OCI-LY7 (cell line): ENCODE data around the gene MCUB. TPM values are rescaled to one million over a fixed set of nuclear protein-coding genes. Genes with fewer than 3 reads are reported as not detected.

Source experiments
- BruUV-seq: library from RNA; stranded (reverse); fragments of 400-500 nt; replicated peaks from 2 replicates; lab custom pipeline; 2021; lab: Mats Ljungman, UMichigan
- CTCF ChIA-PET: fragments of 300-600 bp; sonication (Branson Sonifier 250); formaldehyde crosslinking; loops from one replicate; lab custom pipeline; 2022; ENCODE audit warnings: antibody characterized with exemption; ENCODE audit not compliant: unreplicated experiment; lab: Charles Lee
- POLR2A ChIA-PET: fragments of 300-600 bp; sonication (Branson Sonifier 250); formaldehyde crosslinking; loops from one replicate; lab custom pipeline; 2022; ENCODE audit warnings: antibody characterized with exemption; lab: Charles Lee
- DNase-seq: peaks from one replicate; pipeline ENCODE4 v3.0.0-alpha.2; 2015; ENCODE audit warnings: low spot score
- H2AFZ ChIP-seq: fragments of 200-600 bp; sonication (generic), shearing (Covaris generic); 2 replicates; pipeline ENCODE4 v1.6.1; 2014; ENCODE audit warnings: mild to moderate bottlenecking, antibody characterized with exemption, low read length, moderate library complexity
- H3K27ac ChIP-seq: fragments of 200-600 bp; sonication (generic); 2 replicates; pipeline ENCODE4 v1.5.1; 2014; ENCODE audit warnings: mixed run types, low read depth, mild to moderate bottlenecking, moderate library complexity, low read length, inconsistent platforms; ENCODE audit not compliant: poor library complexity, severe bottlenecking
- H3K36me3 ChIP-seq: fragments of 200-600 bp; sonication (generic); 2 replicates; pipeline ENCODE4 v1.6.1; 2014; ENCODE audit warnings: mild to moderate bottlenecking, antibody characterized with exemption, low read length, moderate library complexity, mixed read lengths; ENCODE audit not compliant: insufficient read depth
- H3K4me1 ChIP-seq: fragments of 200-600 bp; sonication (generic); 2 replicates; pipeline ENCODE4 v1.5.1; 2014; ENCODE audit warnings: mild to moderate bottlenecking, low read length; ENCODE audit not compliant: insufficient read depth, poor library complexity, severe bottlenecking
- H3K4me2 ChIP-seq: fragments of 200-600 bp; sonication (generic); 2 replicates; pipeline ENCODE4 v1.6.1; 2014; ENCODE audit warnings: mild to moderate bottlenecking, low read length
- H3K4me3 ChIP-seq: fragments of 200-600 bp; sonication (generic); 2 replicates; pipeline ENCODE4 v1.5.1; 2014; ENCODE audit warnings: mild to moderate bottlenecking, low read depth, low read length; ENCODE audit not compliant: poor library complexity, severe bottlenecking
- H3K79me2 ChIP-seq: fragments of 200-600 bp; sonication (generic); 2 replicates; pipeline ENCODE4 v1.6.1; 2016; ENCODE audit warnings: low read depth, mild to moderate bottlenecking, low read length, moderate library complexity, mixed read lengths; ENCODE audit not compliant: insufficient read depth
- H3K9me2 ChIP-seq: fragments of 200-600 bp; sonication (generic); 2 replicates; pipeline ENCODE4 v1.6.1; 2016; ENCODE audit warnings: mild to moderate bottlenecking, low read length, mixed read lengths; ENCODE audit not compliant: insufficient read depth
- H3K9me3 ChIP-seq: fragments of 200-600 bp; sonication (generic); 2 replicates; pipeline ENCODE4 v1.6.1; 2014; ENCODE audit warnings: mild to moderate bottlenecking, mixed run types, low read length, mixed read lengths
- H4K20me1 ChIP-seq: fragments of 200-600 bp; sonication (generic); 2 replicates; pipeline ENCODE4 v1.6.1; 2014; ENCODE audit warnings: mild to moderate bottlenecking, antibody characterized with exemption, low read length, moderate library complexity, mixed read lengths; ENCODE audit not compliant: insufficient read depth
- CTCF ChIP-seq: fragments of 200-600 bp; sonication (generic); conservative IDR thresholded peaks from 2 replicates; pipeline ENCODE4 v1.5.1; 2014; ENCODE audit warnings: mild to moderate bottlenecking, antibody characterized with exemption, low read length, moderate library complexity, mixed read lengths
- EZH2phosphoT487 ChIP-seq: fragments of 200-600 bp; sonication (generic); IDR thresholded peaks from 2 replicates; pipeline ENCODE4 v1.6.1; 2018; ENCODE audit warnings: low read depth, borderline replicate concordance, mild to moderate bottlenecking, mixed run types, antibody characterized with exemption, low read length, moderate library complexity, mixed read lengths
- intact Hi-C: fragments of 100-400 bp; cut with micrococcal nuclease; formaldehyde crosslinking; loops from one replicate; pipeline ENCODE4 v1.10.0; 2022; ENCODE audit not compliant: unreplicated experiment
- total RNA-seq, 2 experiments: library from RNA; depleted of rRNA in 1 of 2; stranded (reverse); fragments of >200 nt in 1 of 2; shearing (Covaris generic) in 1 of 2; gene quantifications; 2 replicates each; pipeline ENCODE4 v1.2.3, GENCODE V29; 2014 to 2022

MCUB gene
- total RNA-seq, 2 experiments from 2014 or later: 40.3 to 64.4 TPM

GRCh38 chr4:109645874-109646710 lies 86.0 kb downstream of the MCUB start:
- Histone ChIP-seq H3K27ac (no peak overlapping the region), H3K4me2 (no peak overlapping the region), H3K4me3 (no peak overlapping the region), H3K4me1 (no peaks in the 10 kb centered on the region), H3K9me3 (peaks cover 21% of the 10 kb centered on the region; the same call in 1 of the 2 replicates), H3K79me2 (peaks cover 12% of the 10 kb centered on the region; the same call in 1 of the 2 replicates), H2AFZ (no peak overlapping the region), H3K36me3 (peaks cover 21% of the 10 kb centered on the region), H3K9me2 (no peaks in the 10 kb centered on the region), H4K20me1 (no peaks in the 10 kb centered on the region)
- BruUV-seq: no TSS peak
- no peak for TF ChIP-seq EZH2phosphoT487
- TF ChIP-seq CTCF: no peak
- DNase-seq: no peak
- ChIA-PET CTCF (no interaction called here), POLR2A (interaction anchor here (0.6 to 1.0 kb wide), 3 partner anchors 20 to 298 kb away, joined by 3 to 5 read pairs (median 4); no protein-coding TSS in a partner anchor)
- intact Hi-C loops: no loop called here

GRCh38 chr4:109648266-109648996 lies 88.4 kb downstream of the MCUB start:
- H2AFZ ChIP-seq: no peak overlapping the region
- TF ChIP-seq CTCF (no peak), EZH2phosphoT487 (no peak)
- H3K27ac ChIP-seq: no peak overlapping the region
- H4K20me1 ChIP-seq: no peaks in the 10 kb centered on the region
- no peak for DNase-seq
- H3K9me2 ChIP-seq: no peaks in the 10 kb centered on the region
- no TSS peak for BruUV-seq
- peaks cover 23% of the 10 kb centered on the region for H3K36me3 ChIP-seq
- H3K4me2 ChIP-seq: no peak overlapping the region
- intact Hi-C loops: no loop called here
- H3K4me1 ChIP-seq: no peaks in the 10 kb centered on the region
- no peaks in the 10 kb centered on the region; the same call in 1 of the 2 replicates for H3K79me2 ChIP-seq
- POLR2A ChIA-PET: interaction anchor here (0.6 to 1.1 kb wide), 7 partner anchors 32 to 1264 kb away, joined by 3 to 7 read pairs (median 4); no protein-coding TSS in a partner anchor
- H3K4me3 ChIP-seq: no peak overlapping the region
- CTCF ChIA-PET: no interaction called here
- H3K9me3 ChIP-seq: peaks cover 21% of the 10 kb centered on the region; the same call in 1 of the 2 replicates
